GM18517 (cell line): ENCODE data around the gene MYO6.

Experiments
- ATAC-seq: cut with Tn5 transposase; IDR thresholded peaks from one replicate; pipeline ENCODE4 v1.9.1; 2021; ENCODE audit warnings: mild to moderate bottlenecking, moderate library complexity; ENCODE audit not compliant: unreplicated experiment

MYO6 gene

DNA sequence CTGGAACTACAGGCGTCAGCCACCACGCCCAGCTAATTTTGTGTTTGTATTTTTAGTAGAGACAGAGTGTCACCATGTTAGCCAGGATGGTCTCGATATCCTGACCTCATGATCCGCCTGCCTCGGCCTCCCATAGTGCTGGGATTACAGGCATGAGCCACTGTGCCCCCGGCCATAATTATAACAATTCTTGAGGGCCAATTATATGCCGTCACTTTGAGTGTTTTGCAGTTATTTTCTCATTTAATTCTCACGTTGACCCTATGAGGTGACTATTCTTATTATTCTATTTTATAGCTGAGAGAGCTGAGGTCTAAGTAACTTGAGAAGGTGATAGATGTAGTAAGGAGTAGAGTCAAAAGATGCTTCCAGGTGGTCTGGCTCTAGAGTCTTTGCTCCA lies 13.0 kb downstream of the MYO6 start:
- ATAC-seq, result no peak

DNA sequence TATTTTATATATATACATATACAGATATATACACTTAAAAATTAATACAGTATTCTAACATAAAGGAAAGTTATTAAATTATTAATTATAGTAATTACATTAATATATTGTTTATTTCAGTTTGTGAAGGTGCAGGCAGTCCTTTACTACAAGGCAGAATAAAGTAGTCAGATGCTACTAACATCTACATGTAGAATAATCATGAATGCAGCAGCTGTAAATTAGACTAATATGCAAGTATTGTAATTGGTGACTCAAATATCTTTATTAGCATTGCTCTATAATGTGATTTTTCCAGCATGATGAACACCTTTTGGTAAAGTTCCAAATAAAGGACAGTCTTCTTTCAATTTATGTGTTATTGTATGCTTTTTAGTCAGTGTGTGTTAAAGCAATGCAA lies 17.3 kb downstream of the MYO6 start:
- no peak for ATAC-seq

DNA sequence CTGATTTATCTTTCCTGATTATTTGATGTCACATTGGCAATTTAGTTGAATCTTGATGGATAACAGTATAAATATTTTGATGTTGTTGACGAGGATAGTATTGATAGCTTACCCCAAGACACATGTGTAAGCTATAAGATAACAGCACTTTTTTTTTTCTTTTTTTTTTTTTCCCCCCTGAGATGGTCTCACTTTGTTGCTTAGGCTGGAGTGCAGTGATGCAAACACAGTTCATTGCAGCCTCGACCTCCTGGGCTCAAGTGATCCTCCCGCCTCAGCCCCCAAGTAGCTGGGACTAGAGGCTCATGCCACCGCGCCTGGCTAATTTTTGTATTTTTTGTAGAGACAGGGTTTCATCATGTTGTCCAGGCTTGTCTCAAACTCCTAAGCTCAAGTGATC lies 21.8 kb downstream of the MYO6 start:
- no peak for ATAC-seq

DNA sequence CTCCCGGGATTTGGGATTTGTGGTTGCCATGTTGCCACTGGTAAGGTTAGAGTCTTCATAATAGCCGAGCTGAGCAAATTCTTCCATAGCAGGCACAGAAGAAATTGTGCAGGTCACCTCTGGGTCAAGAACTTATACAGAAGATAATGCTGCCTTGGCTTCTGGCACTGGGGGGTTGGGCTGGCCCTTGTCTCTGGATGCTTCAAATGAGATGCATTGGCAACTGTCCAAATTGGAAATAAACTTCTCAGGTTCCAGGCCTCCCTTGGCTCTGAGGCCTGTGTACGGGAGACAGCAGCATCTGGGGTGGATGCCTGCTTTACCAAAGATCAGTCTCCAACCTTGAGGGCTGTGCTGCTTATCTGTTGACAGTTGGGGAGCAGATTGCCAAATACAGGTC lies 26.2 kb downstream of the MYO6 start:
- no peak for ATAC-seq

DNA sequence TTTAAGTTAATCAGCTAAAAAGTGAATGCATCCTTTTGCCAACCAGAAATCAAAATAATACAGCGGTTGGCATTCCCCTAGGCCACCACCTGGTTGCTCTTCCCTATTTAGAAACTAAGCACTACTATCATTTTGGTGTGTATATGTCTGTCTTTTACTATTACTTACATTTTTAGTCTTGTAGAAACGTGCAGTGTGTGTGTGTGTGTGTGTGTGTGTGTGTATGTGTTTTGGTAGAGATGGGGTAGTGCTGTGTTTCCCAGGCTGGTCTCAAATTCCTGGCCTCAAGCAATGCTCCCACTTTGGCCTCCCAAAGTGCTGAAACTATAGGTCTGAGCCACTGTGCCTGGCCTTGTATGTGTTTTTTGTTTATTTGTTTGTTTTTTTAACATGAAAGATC lies 27.4 kb downstream of the MYO6 start:
- no peak for ATAC-seq

DNA sequence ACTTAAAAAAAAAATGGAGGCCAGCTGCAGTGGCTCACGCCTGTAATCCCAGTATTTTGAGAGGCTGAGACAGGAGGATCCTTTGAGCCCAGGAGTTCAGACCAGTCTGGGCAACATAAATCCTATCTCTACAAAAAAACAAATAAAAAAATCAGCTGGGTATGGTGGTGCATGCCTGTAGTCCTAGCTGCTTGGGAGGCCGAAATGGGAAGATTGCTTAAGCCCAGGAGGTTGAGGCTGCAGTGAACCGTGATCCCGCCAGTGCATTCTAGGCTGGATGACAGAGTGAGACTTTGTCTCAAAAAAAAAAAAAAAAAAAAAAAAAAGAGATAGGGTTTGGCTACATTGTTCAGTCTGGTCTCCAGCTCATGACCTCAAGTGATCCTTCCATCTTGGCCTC lies 29.7 kb downstream of the MYO6 start:
- ATAC-seq, result no peak

DNA sequence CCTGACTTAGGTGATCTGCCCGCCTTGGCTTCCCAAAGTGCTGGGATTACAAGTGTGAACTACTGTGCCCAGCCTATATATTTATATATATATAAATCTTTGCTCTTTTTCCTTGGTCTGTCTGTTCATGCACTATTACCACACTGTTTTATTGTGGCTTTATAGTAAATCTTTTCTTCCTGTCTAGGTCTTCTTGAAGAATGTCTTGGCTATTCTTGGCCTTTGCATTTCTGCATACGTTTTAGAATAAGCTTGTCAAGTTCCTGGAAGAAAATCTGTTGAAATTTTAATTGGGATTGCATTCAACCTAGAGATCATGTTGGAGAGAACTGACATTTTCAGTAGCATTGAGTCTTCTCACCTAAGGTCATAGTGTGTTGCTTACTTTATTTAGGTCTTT lies 37.1 kb downstream of the MYO6 start:
- no peak for ATAC-seq

DNA sequence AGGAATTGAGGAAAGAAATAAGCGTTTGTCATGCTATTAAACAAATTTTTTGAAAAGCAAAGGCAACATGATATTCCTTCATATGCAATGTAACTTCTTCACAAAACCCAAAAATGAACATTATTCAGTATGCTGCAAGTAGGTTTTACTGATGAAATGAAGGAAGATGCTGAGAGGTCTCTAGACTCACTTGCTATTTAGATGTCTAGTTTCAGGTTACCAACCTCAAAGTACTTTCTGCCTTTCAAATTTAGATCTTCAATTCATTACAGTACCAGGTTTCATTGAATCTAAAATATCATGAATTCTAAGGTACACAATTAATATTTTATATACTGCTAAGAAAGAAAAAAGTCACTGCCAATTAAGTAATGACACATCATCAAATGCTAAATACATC lies 39.9 kb downstream of the MYO6 start:
- no peak for ATAC-seq

DNA sequence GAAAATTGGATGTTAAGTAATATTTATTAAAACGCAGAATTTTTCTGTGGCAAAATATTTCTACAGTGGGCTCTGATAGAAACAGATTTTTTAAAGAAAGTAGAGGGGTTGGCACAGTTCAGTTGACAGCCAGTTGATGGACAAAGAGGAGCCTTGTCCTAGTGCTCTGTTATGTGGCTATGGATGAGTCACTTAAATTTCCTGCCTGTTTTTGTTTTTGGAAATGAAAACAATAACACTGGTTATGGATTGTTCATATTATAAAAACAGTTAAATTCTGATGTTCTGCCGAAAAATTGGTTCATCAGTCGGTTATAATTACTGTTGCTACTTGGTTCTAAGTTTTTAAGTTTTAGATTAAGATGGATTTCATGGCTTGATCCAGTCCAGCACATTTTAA lies 42.8 kb downstream of the MYO6 start:
- ATAC-seq, result no peak

DNA sequence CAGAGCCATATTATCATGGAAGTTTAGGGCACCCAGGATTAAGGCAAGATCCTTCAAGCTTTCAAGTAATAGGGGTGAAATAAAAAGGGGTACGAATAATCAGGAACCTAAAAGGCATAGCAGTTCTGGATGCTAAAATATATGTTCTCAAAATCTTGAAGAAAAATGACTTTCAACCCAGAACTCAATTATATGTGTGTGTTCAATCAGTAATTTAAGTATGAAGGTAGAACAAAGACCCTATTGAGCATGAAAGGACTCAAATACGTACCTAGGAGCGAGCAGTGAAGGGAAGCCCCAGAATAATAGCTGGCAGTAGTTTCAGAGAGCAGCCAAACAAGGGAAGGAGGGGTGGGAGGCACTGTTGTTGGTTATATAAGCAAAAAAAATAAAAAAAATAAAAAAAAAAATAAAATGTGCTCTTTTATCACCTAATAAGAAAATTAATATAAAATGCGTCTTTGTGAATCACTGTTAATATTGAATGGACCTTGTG lies 45.4 kb downstream of the MYO6 start:
- ATAC-seq, result no peak

DNA sequence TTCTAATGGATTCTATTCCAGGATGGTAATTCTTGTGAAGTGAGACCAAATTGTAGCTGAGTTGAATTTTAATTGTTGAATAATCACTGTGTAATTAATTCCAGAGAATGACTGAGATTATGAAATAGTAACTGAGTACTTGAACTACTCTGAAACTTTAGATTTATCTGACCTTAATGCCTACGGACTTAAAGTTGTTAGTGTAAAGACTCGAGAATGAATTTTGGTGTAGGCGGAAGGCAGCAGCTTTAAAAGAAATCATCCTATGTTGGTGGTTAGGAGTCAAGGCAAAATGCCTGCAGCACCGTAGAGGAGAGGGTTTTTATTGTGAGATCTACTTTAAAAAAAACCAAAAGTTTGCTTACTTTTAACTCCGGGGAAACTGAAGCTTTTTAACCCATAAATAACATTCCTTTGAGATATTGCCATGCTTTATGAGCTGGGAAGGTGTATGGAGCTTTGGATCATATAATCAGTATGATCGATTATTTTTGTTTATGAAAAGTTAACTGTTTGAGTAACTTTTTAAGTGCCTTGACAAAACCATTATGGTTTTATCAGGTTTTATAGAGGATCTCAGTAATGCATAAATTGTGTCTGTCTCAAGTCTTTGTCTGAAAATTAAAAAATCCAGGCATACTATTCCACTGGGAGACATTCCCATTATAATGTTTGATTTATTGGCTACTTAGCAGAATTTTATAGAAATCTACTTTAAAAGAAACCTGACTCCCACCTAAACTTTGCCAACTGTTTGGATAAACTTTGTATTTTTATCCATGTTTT lies 46.1 kb downstream of the MYO6 start:
- no peak for ATAC-seq

DNA sequence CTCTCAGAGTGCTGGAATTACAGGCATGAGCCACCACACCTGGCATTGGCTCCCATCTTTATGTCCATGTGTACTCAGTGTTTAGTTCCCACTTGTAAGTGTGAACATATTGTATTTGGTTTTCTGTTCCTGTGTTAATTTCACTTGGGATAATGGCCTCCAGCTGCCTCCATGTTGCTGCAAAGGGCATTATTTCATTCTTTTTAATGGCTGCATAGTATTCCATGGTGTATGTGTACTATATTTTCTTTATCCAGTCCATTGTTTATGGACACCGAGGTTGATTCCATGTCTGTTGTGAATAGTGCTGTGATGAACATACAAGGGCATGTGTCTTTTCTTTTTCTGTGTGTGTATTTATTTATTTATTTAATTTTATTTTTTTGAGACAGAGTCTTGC lies 47.7 kb downstream of the MYO6 start:
- ATAC-seq, result no peak

DNA sequence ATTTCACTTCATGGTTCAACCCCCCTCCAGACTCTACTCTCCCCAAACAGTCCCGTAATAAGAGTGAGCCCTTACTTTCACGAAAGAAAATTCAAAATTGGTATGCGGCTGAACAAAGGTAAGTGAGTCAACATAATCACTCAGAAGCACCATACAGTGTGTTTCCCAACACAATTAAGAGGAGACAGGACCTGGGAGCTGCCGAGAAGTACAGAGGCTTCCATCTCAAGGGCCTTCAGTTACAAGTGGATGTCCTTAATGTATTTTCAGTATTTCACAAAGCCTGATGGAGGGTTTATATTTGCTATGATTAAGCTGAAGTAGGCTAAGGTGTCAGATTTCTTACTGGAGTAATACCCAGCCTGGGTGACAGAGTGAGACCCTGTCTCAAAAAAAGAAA lies 51.1 kb downstream of the MYO6 start:
- ATAC-seq, result no peak

DNA sequence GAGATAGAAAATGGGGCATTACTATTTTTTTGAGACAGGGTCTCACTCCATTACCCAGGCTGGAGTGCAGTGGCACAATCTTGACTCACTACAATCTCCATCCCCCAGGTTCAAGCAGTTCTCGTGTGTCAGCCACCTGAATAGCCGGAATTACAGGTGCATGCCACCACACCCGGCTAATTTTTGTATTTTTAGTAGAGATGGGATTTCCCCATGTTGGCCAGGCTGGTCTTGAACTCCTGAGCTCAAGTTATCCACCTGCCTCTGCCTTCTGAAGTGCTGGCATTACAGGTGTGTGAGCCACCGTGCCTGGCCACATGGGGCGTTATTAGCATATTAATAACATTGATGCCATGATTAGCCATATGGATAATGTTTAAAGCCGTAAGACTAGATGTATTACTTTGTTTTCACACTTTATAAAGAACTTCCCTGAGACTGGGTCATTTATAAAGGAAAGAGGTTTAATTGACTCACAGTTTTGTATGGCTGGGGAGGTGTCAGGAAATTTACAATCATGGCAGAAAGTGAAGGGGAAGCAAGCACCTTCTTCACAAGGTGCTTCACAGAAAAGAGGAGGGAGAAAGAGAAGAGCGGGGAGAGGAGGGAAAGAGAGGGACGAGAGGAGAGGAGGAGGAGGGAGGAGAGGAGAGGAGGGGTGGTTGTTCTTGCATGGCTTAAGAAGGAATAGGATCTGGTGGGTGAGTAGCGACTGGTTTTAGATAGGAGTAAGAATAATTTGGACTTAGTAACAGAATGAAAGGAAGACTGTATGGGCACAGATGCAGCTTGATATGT lies 51.9 kb downstream of the MYO6 start:
- ATAC-seq, result no peak

DNA sequence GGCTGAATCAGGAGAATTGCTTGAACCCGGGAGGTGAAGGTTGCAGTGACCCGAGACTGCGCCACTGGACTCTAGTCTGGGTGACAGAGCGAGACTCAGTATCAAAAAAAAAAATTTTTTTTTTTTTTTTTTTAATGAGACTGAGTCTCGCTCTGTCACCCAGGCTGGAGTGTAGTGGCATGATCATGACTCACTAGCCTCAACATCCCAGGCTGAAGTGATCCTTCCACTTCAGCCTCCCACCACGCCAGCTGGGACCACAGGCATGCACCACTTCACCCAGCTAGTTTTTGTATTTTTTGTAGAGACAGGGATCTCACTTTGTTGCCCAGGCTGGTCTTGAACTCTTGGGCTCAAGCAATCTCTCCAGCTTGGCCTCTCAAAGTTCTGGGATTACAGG lies 53.3 kb downstream of the MYO6 start:
- no peak for ATAC-seq

DNA sequence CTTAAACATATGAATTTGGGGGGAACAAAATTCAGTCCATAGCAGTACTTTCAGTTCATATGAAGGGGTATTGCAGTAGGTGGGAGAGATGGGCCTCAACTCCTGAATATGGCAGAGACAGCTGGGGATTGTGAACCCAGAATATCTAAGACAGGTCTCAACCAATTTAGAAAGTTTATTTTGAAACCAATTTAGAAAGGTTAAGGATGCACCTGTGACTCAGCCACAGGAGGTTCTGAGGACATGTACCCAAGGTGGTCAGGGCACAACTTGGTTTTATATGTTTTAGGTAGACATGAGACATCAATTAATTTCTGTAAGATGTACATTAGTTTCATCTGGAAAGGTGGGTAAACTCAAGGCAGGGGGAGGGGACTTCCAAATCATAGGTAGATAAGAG lies 59.5 kb downstream of the MYO6 start:
- ATAC-seq, result no peak

DNA sequence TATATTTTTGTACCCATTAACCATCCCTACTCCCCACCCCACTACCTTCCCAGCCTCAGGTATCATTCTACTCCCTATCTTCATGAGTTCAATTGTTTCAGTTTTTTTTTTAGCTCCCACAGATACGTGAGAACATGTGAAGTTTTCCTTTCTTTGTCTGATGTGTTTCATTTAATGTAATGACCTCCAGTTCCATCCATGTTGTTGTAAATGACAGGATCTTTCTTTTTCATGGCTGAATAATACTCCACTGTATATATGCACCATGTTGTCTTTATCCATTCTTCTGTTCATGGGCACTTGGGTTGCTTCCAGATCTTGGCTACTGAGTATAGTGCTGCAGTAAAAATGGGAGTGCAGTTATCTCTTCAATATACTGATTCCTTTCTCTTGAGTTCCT lies 63.5 kb downstream of the MYO6 start:
- ATAC-seq, result no peak

DNA sequence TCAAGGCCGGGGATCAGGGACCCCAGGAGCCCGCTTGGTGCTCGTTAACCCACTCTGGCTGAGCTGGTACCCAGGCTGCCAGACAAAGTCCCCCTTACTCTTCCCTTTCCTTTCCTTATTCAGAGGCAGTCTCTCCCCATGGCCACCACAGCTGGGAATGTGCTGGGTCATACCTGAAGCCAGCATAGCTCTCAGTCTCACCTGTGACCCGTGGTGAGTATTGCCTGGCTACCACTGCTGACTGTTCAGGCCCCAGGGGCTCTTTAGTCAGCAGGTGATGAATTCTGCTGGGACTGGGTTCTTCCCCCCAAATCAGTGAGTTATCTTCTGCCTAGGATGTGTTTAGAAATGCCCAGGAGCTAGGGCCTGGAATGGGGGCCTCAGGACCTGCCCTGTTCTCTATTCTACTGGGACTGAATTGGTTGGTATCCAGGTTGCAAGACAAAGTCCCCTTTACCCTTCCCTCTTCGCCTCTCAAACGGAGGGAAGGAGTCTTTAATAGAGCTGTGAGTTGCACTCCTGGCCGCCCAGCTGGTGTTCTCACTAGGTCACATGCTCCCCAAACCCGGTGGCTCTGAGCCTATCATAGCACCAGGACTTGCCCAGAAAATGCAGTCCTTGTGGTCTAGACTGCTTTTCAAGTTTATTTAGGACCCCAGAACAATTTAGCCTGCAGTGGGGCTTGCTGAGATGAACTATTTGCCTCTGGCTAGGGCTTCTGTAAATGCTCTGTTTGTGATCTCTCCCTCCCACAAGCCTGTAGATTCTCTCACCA lies 64.6 kb downstream of the MYO6 start:
- ATAC-seq, result no peak

DNA sequence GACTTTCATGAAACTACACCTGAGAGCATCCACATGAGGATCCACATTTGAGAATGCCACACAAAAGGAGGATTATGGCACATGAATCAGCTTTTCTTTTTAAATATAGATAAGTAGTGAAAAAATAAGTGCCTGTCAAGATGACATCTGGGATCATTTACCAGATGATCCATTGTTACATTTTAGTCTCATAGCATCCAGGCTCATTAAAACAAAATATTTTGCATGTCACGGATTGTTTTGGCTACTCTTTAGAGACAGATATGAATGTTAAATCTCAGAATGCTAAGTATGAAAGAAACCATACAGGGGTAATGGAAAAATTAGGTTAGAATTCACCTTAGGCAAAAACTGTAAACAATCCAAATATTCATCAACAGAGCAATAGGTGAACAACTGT lies 66.7 kb downstream of the MYO6 start:
- no peak for ATAC-seq

DNA sequence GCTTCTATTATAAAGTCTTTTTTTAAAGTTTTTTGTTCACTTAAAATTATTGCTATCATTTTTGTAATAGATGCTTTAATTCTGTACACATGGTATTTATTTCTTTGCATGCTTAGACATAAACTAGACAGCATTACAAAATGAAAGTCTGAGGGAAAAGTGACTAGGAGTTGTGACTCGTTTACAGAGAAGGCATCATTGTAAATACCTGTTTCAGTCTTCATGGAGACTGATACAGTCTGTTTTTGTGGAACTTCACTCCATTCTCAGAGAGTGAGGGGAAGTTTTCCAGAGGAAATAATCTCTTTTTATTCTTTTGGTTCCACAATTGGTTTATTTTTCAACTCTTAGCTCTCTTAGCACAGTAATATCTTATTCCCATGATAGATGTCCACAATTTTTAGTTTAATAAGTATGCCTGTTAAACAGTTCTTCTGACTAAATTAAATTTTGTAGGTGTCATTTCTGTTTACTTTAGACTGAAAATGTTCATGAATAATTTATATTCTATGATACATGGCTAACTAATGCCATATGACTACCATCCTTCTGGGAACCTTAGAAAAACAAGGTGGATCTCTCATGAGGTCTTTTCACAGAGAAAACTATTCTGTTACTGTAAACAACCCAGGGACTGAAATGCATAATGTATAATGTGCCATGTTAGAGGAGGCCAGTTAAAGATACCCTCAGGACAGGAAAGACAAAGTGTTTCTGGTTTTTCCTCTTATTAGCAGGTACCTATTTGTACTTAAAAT lies 69.2 kb downstream of the MYO6 start:
- ATAC-seq, result no peak
